ENCODE measurements around the gene GPR61.

Gene GPR61

GRCh38 chr1:109509176-109510134, 30.2 kb upstream of the GPR61 start, which contains the start of gene AMIGO1:
Gene AMIGO1, minus strand, starts transcription at chr1:109509727. Its CDS starts 815 bp downstream, at chr1:109508912.
- peak; percentile 94 for FAIRE-seq
- peak; percentile 93 for DNase-seq (ENCODE audit: low spot score)

GRCh38 chr1:109513110-109513710, 26.5 kb upstream of the GPR61 start:
- DNase-seq (ENCODE audit: low spot score) (no peak), FAIRE-seq (no peak)

- FAIRE-seq (no peak), DNase-seq (ENCODE audit: low spot score) (no peak)
These were observed 24.8 kb upstream of the GPR61 start for GRCh38 chr1:109514846-109515245.

GRCh38 chr1:109516872-109517271, 22.8 kb upstream of the GPR61 start:
- FAIRE-seq (no peak), DNase-seq (ENCODE audit: low spot score) (no peak)

- FAIRE-seq (no peak), DNase-seq (ENCODE audit: low spot score) (no peak)
These were observed 22.3 kb upstream of the GPR61 start for GRCh38 chr1:109517337-109517736.

GRCh38 chr1:109521002-109521951, 18.4 kb upstream of the GPR61 start:
- FAIRE-seq (no peak), DNase-seq (ENCODE audit: low spot score) (no peak)

GRCh38 chr1:109522026-109522425, 17.6 kb upstream of the GPR61 start:
- FAIRE-seq (no peak), DNase-seq (ENCODE audit: low spot score) (no peak)

GRCh38 chr1:109523706-109524105, 16.0 kb upstream of the GPR61 start:
- no peak for FAIRE-seq
- no peak for DNase-seq (ENCODE audit: low spot score)

- no peak for FAIRE-seq
- DNase-seq (ENCODE audit: low spot score) = no peak
These were observed 12.4 kb upstream of the GPR61 start for GRCh38 chr1:109527098-109527811.

GRCh38 chr1:109527846-109528695, 11.6 kb upstream of the GPR61 start:
- FAIRE-seq (no peak), DNase-seq (ENCODE audit: low spot score) (no peak)

- no peak for FAIRE-seq
- no peak for DNase-seq (ENCODE audit: low spot score)
These were observed 11.0 kb upstream of the GPR61 start for GRCh38 chr1:109528712-109529111.

GRCh38 chr1:109529881-109530456, 9.7 kb upstream of the GPR61 start:
- no peak for DNase-seq (ENCODE audit: low spot score)
- FAIRE-seq = no peak

- no peak for DNase-seq (ENCODE audit: low spot score)
- no peak for FAIRE-seq
These were observed 9.1 kb upstream of the GPR61 start for GRCh38 chr1:109530457-109531087.

GRCh38 chr1:109531380-109531779, 8.3 kb upstream of the GPR61 start:
- no peak for FAIRE-seq
- no peak for DNase-seq (ENCODE audit: low spot score)

- DNase-seq (ENCODE audit: low spot score) (no peak), FAIRE-seq (no peak)
These were observed 7.8 kb upstream of the GPR61 start for GRCh38 chr1:109531826-109532364.

- DNase-seq (ENCODE audit: low spot score) (peak; percentile 92), FAIRE-seq (peak; percentile 35)
These were observed 7.1 kb upstream of the GPR61 start for GRCh38 chr1:109532365-109533136.

GRCh38 chr1:109534307-109534858, 5.3 kb upstream of the GPR61 start:
- no peak for FAIRE-seq
- DNase-seq (ENCODE audit: low spot score) = no peak

- FAIRE-seq = no peak
- DNase-seq (ENCODE audit: low spot score) = no peak
These were observed 4.2 kb upstream of the GPR61 start for GRCh38 chr1:109535481-109535880.

All from urothelium cell line (cell line).